ENCODE results near the gene ACTR3C. TPM values are rescaled to one million over a fixed set of nuclear protein-coding genes. Genes with fewer than 3 reads are reported as not detected.

Gene ACTR3C
- total and polyA plus RNA-seq, 2 of the 13 experiments (the other 11 are each of a cell fraction or from before 2014, with no cell fraction given), result 3.8 to 7.5 TPM

GRCh38 chr7:150322833-150323681 lies at the start of gene ACTR3C, which contains the start of gene LRRC61 (continued):
- TF ChIP-seq ESRRA (CRISPR knock-in tag; IDR thresholded peaks at IDR 0.05; ENCODE audit: low read depth) (0 out of 2 replicates have a peak, but pooled peaks have one; percentile 43), TEAD3 (CRISPR knock-in tag; optimal IDR thresholded peaks at IDR 0.05; ENCODE audit: borderline replicate concordance) (peak; percentile 79), ZNF678 (CRISPR knock-in tag; IDR thresholded peaks at IDR 0.05) (peak; percentile 84; the same call in 1 of the 2 replicates), MAZ (IDR thresholded peaks at IDR 0.05; ENCODE audit: borderline replicate concordance, low read depth, low read length) (0 out of 2 replicates have a peak, but pooled peaks have one; percentile 74), MAZ (CRISPR knock-in tag; IDR thresholded peaks at IDR 0.05; ENCODE audit: low read depth) (peak; percentile 87), ZNF468 (CRISPR knock-in tag; IDR thresholded peaks at IDR 0.05) (peak; percentile 75; the same call in 1 of the 2 replicates), GATAD1 (CRISPR knock-in tag; IDR thresholded peaks at IDR 0.05) (peak; percentile 85), TERF1 (CRISPR knock-in tag; IDR thresholded peaks at IDR 0.05) (peak; percentile 81; the same call in 1 of the 2 replicates), SCMH1 (CRISPR knock-in tag; IDR thresholded peaks at IDR 0.05; ENCODE audit: borderline replicate concordance) (no peak), KLF13 (CRISPR knock-in tag; IDR thresholded peaks at IDR 0.05) (peak; percentile 93; the same call in 1 of the 2 replicates), ZNF180 (CRISPR knock-in tag; IDR thresholded peaks at IDR 0.05; ENCODE audit: borderline replicate concordance, low read depth) (no peak), ZNF205 (CRISPR knock-in tag; IDR thresholded peaks at IDR 0.05) (peak; percentile 90; the same call in 1 of the 2 replicates), RCOR2 (CRISPR knock-in tag; IDR thresholded peaks at IDR 0.05) (no peak; the same call in 1 of the 2 replicates), DMAP1 (CRISPR knock-in tag; IDR thresholded peaks at IDR 0.05) (peak; percentile 88), ZNF883 (CRISPR knock-in tag; IDR thresholded peaks at IDR 0.05; ENCODE audit: not compliant biosample characterization) (peak; percentile 72), ZNF12 (CRISPR knock-in tag; IDR thresholded peaks at IDR 0.05) (peak; percentile 58), ZNF501 (CRISPR knock-in tag; IDR thresholded peaks at IDR 0.05) (peak; percentile 99), CBX5 (CRISPR knock-in tag; IDR thresholded peaks at IDR 0.05; ENCODE audit: borderline replicate concordance) (peak; percentile 66; the same call in 1 of the 2 replicates), TBL1XR1 (IDR thresholded peaks at IDR 0.05; ENCODE audit: borderline replicate concordance, low read length, partially characterized antibody) (no peak), BRF2 (CRISPR knock-in tag; IDR thresholded peaks at IDR 0.05) (peak; percentile 88; the same call in 1 of the 2 replicates), NR2C2 (CRISPR knock-in tag; IDR thresholded peaks at IDR 0.05; ENCODE audit: borderline replicate concordance) (peak; percentile 93), PATZ1 (CRISPR knock-in tag; IDR thresholded peaks at IDR 0.05) (peak; percentile 90), PRMT3 (CRISPR knock-in tag; IDR thresholded peaks at IDR 0.05; ENCODE audit: borderline replicate concordance, low read depth) (0 out of 2 replicates have a peak, but pooled peaks have one; percentile 19)

Data from HepG2 (cell line).